ENCODE results near the gene SLC43A2. TPM values are rescaled to one million over a fixed set of nuclear protein-coding genes. Genes with fewer than 3 reads are reported as not detected.
"Not testable (repeated sequence)": the region's sequence is repeated elsewhere in the genome, so short reads cannot be mapped to it uniquely, and the experiment has no call there.

The SLC43A2 gene
- polyA plus RNA-seq, 1 of the 3 experiments (the other 2 are of a cell fraction) = 9.8 TPM

DNA sequence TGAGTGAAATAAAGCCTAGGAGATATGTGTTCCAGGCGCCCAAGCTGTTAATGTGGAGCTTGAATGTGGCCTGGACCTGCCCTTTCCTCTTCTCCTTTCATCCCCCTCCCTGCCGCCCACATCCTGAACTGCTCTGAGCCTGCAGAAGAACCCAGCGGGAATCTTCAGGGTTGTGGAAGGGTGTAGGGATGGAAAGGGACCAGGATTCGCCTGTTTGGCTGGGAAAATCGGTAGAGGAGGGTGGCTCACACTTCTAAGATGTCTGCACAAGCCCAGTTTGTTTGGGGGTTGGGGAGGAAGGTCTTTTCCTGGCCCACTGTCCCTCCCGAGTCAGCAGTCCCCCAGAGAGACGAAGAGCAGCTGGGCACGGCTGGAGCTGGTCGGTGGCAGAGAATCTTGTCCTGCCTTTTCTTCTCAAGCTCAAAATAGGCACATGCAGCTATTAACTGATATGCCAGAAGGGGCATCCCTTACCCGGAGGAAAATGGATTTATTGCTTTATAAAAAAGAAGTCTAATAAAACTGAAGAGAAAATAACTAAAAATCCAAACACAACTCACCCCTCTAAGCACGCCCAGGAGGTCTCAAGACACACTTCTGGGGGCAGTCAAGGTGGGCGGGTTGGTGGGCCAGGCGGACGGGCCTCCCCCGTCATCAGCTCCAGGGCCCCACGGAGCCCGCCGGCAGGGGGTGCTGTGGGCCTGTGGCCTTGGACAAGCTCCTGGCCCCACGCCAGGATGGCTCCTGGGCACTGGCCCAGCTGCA lies 54.5 kb downstream of the SLC43A2 start:
- Histone ChIP-seq H3K9me3 (no peaks in the 10 kb centered on the region), H2AFZ (ENCODE audit: low read depth) (0 out of 2 replicates have a peak overlapping the region, but pooled peaks have one; percentile 9), H4K20me1 (ENCODE audit: insufficient read depth) (no peaks in the 10 kb centered on the region), H3K79me2 (ENCODE audit: insufficient read depth) (no peaks in the 10 kb centered on the region), H3K27me3 (ENCODE audit: insufficient read depth) (no peaks in the 10 kb centered on the region), H3K4me2 (no peak overlapping the region), H3K9me2 (no peaks in the 10 kb centered on the region), H3F3A (replicated peaks; ENCODE audit: insufficient read depth) (peaks cover 12% of the 10 kb centered on the region), H3K4me3 (ENCODE audit: low read depth in 2 of 2, low read length in 1 of 2) (no peak overlapping the region; a peak in 1 of 4 replicates), H3K27ac (ENCODE audit: low read depth in 2 of 2, low read length in 1 of 2) (no peak overlapping the region), H3K36me3 (replicated peaks in 1 of 2; ENCODE audit: control insufficient read depth in 1 of 2, insufficient read depth in 2 of 2, low read length in 1 of 2) (no peaks in the 10 kb centered on the region), H3K4me1 (ENCODE audit: control insufficient read depth in 1 of 2, insufficient read depth in 2 of 2, low read depth in 1 of 2, low read length in 1 of 2) (peaks cover 9 to 10% of the 10 kb centered on the region in 2 experiments; a peak in 1 of 4 replicates), H3K9ac (no peak overlapping the region)
- 36% methylated on average over 15 of the region's 19 CpGs for WGBS (ENCODE audit: low lambda C conversion rate)
- DNase-seq = peak; percentile 98
- ChIA-PET POLR2A (interaction anchor here (0.6 to 1.0 kb wide), 5 partner anchors 54 to 75 kb away, joined by 3 to 6 read pairs (median 3); partner anchors contain the start of gene RILP), CTCF (interaction anchor here (0.6 to 5.6 kb wide), 42 partner anchors 8 to 316 kb away, joined by 3 to 65 read pairs (median 4); partner anchors contain the start of genes PITPNA, RILP, SCARF1 and SLC43A2)
- TF ChIP-seq POLR2AphosphoS5 (IDR thresholded peaks at IDR 0.05; ENCODE audit: low read depth, low read length) = peak; percentile 48; the same call in 1 of the 2 replicates
- TF ChIP-seq, protein P1, sequence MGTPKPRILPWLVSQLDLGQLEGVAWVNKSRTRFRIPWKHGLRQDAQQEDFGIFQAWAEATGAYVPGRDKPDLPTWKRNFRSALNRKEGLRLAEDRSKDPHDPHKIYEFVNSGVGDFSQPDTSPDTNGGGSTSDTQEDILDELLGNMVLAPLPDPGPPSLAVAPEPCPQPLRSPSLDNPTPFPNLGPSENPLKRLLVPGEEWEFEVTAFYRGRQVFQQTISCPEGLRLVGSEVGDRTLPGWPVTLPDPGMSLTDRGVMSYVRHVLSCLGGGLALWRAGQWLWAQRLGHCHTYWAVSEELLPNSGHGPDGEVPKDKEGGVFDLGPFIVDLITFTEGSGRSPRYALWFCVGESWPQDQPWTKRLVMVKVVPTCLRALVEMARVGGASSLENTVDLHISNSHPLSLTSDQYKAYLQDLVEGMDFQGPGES (IDR thresholded peaks at IDR 0.05; ENCODE audit: low read depth, low read length) = no peak
- TF ChIP-seq TCF12 (IDR thresholded peaks at IDR 0.05) = no peak; the same call in 1 of the 2 replicates
- TF ChIP-seq MEF2A (IDR thresholded peaks at IDR 0.05; ENCODE audit: borderline replicate concordance, low read depth) = no peak
- no peak for TF ChIP-seq FOXM1 (IDR thresholded peaks at IDR 0.05; ENCODE audit: low read depth)
- TF ChIP-seq, protein P2, sequence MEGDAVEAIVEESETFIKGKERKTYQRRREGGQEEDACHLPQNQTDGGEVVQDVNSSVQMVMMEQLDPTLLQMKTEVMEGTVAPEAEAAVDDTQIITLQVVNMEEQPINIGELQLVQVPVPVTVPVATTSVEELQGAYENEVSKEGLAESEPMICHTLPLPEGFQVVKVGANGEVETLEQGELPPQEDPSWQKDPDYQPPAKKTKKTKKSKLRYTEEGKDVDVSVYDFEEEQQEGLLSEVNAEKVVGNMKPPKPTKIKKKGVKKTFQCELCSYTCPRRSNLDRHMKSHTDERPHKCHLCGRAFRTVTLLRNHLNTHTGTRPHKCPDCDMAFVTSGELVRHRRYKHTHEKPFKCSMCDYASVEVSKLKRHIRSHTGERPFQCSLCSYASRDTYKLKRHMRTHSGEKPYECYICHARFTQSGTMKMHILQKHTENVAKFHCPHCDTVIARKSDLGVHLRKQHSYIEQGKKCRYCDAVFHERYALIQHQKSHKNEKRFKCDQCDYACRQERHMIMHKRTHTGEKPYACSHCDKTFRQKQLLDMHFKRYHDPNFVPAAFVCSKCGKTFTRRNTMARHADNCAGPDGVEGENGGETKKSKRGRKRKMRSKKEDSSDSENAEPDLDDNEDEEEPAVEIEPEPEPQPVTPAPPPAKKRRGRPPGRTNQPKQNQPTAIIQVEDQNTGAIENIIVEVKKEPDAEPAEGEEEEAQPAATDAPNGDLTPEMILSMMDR (IDR thresholded peaks at IDR 0.05) = peak; percentile 94
- no peak for TF ChIP-seq YY1 (IDR thresholded peaks at IDR 0.05; ENCODE audit: low read depth)
- 0 out of 2 replicates have a peak, but pooled peaks have one; percentile 30 for TF ChIP-seq MXI1 (IDR thresholded peaks at IDR 0.05; ENCODE audit: low read depth, low read length)
- TF ChIP-seq, protein P3, sequence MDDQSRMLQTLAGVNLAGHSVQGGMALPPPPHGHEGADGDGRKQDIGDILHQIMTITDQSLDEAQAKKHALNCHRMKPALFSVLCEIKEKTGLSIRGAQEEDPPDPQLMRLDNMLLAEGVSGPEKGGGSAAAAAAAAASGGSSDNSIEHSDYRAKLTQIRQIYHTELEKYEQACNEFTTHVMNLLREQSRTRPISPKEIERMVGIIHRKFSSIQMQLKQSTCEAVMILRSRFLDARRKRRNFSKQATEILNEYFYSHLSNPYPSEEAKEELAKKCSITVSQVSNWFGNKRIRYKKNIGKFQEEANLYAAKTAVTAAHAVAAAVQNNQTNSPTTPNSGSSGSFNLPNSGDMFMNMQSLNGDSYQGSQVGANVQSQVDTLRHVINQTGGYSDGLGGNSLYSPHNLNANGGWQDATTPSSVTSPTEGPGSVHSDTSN (IDR thresholded peaks at IDR 0.05) = no peak
- peak; percentile 78 for TF ChIP-seq RAD21 (IDR thresholded peaks at IDR 0.05; ENCODE audit: low read length)
- no peak for TF ChIP-seq FOSL2 (IDR thresholded peaks at IDR 0.05; ENCODE audit: borderline replicate concordance, low read depth)
- no peak; the same call in 1 of the 2 replicates for TF ChIP-seq RCOR1 (IDR thresholded peaks at IDR 0.05; ENCODE audit: low read length)
- TF ChIP-seq EP300 (IDR thresholded peaks at IDR 0.05; ENCODE audit: borderline replicate concordance in 1 of 2, low read depth in 1 of 2, low read length in 1 of 2) = no peak
- no peak for TF ChIP-seq CHD2 (IDR thresholded peaks at IDR 0.05; ENCODE audit: low read length, partially characterized antibody)
- TF ChIP-seq SMC3 (IDR thresholded peaks at IDR 0.05; ENCODE audit: low read depth, low read length) = peak; percentile 84
- TF ChIP-seq, protein P4, sequence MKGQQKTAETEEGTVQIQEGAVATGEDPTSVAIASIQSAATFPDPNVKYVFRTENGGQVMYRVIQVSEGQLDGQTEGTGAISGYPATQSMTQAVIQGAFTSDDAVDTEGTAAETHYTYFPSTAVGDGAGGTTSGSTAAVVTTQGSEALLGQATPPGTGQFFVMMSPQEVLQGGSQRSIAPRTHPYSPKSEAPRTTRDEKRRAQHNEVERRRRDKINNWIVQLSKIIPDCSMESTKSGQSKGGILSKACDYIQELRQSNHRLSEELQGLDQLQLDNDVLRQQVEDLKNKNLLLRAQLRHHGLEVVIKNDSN (IDR thresholded peaks at IDR 0.05; ENCODE audit: borderline replicate concordance, low read depth) = no peak
- TF ChIP-seq, protein P5, sequence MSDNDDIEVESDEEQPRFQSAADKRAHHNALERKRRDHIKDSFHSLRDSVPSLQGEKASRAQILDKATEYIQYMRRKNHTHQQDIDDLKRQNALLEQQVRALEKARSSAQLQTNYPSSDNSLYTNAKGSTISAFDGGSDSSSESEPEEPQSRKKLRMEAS (IDR thresholded peaks at IDR 0.05; ENCODE audit: low read depth) = no peak
- TF ChIP-seq SIN3A (IDR thresholded peaks at IDR 0.05; ENCODE audit: borderline replicate concordance, low read depth, low read length) = peak; percentile 42; the same call in 1 of the 2 replicates
- TF ChIP-seq, protein P6, sequence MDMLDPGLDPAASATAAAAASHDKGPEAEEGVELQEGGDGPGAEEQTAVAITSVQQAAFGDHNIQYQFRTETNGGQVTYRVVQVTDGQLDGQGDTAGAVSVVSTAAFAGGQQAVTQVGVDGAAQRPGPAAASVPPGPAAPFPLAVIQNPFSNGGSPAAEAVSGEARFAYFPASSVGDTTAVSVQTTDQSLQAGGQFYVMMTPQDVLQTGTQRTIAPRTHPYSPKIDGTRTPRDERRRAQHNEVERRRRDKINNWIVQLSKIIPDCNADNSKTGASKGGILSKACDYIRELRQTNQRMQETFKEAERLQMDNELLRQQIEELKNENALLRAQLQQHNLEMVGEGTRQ (IDR thresholded peaks at IDR 0.05; ENCODE audit: borderline replicate concordance, low read depth, low read length) = no peak
- TF ChIP-seq JUND (IDR thresholded peaks at IDR 0.05) = no peak
- peak; percentile 99 for TF ChIP-seq NFIC (IDR thresholded peaks at IDR 0.05; ENCODE audit: borderline replicate concordance)
- no peak for TF ChIP-seq TAF1 (IDR thresholded peaks at IDR 0.05; ENCODE audit: borderline replicate concordance, low read depth, low read length)

DNA sequence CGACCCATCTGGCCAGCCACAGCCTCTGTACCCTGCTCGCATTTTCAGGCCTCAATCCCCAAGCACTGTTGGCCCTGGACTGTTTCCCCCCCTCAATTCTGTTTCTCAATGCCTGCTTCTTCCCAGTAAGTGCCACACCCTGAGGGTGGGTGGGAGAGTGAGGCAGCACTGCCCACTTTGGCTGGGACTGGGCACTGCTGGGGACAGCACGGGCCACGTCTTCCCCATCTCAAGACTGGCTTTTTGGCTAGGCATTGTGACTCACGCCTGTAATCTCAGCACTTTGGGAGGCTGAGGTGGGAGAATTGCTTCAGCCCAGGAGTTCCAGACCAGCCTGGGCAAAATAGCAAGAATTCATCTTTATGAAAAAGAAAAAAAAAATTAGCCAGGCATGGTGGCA lies 56.0 kb downstream of the SLC43A2 start:
- H3K4me2 ChIP-seq, POLR2A ChIA-PET: not testable (repeated sequence)

More for the DNA sequence above, 56.0 kb downstream of the SLC43A2 start:
- not testable (repeated sequence) for H3F3A ChIP-seq (replicated peaks; ENCODE audit: insufficient read depth); H2AFZ ChIP-seq (ENCODE audit: low read depth); H3K9me2 ChIP-seq; H3K4me1 ChIP-seq (ENCODE audit: control insufficient read depth in 1 of 2, insufficient read depth in 2 of 2, low read depth in 1 of 2, low read length in 1 of 2); DNase-seq; H3K9me3 ChIP-seq; H4K20me1 ChIP-seq (ENCODE audit: insufficient read depth); H3K36me3 ChIP-seq (replicated peaks in 1 of 2; ENCODE audit: control insufficient read depth in 1 of 2, insufficient read depth in 2 of 2, low read length in 1 of 2); H3K27me3 ChIP-seq (ENCODE audit: insufficient read depth); H3K9ac ChIP-seq; H3K79me2 ChIP-seq (ENCODE audit: insufficient read depth); H3K27ac ChIP-seq (ENCODE audit: low read depth in 2 of 2, low read length in 1 of 2); H3K4me3 ChIP-seq (ENCODE audit: low read depth in 2 of 2, low read length in 1 of 2)
- CTCF ChIA-PET = interaction anchor here (2.2 to 5.6 kb wide), 4 partner anchors 43 to 76 kb away, joined by 6 to 65 read pairs (median 30); partner anchors contain the start of genes RILP, SCARF1 and SLC43A2
- 63% methylated on average over 5 of the region's 5 CpGs for WGBS (ENCODE audit: low lambda C conversion rate)

Measured in SK-N-SH (cell line).